Measurements from ENCODE around the gene KATNB1.

DNA sequence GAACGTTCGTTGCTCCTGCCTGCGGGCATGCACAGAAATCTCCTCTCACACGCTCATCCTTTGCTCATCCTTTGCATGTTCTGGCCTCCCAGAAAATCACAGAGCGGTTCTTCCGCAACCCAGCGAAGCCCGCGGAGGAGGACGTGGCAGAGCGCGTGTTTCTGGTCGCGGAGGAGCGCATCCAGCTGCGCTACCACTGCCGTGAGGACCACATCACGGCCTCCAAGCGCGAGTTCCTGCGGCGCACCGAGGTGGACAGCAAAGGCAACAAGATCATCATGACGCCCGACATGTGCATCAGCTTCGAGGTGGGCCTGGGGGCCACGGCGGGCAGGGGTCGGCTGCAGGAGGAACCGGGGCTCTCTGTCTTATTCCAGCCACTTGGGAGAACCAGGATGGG, 9.6 kb upstream of the KATNB1 start:
- no peak for TF ChIP-seq POLR2A (IDR thresholded peaks at IDR 0.05)
- TF ChIP-seq, protein P1, sequence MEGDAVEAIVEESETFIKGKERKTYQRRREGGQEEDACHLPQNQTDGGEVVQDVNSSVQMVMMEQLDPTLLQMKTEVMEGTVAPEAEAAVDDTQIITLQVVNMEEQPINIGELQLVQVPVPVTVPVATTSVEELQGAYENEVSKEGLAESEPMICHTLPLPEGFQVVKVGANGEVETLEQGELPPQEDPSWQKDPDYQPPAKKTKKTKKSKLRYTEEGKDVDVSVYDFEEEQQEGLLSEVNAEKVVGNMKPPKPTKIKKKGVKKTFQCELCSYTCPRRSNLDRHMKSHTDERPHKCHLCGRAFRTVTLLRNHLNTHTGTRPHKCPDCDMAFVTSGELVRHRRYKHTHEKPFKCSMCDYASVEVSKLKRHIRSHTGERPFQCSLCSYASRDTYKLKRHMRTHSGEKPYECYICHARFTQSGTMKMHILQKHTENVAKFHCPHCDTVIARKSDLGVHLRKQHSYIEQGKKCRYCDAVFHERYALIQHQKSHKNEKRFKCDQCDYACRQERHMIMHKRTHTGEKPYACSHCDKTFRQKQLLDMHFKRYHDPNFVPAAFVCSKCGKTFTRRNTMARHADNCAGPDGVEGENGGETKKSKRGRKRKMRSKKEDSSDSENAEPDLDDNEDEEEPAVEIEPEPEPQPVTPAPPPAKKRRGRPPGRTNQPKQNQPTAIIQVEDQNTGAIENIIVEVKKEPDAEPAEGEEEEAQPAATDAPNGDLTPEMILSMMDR (IDR thresholded peaks at IDR 0.05): no peak

All from thyroid gland (tissue), 4 donors.